Spleen (tissue), 7 donors: ENCODE data around the gene SCRN1.

ENCODE experiments used
- CTCF ChIP-seq, 11 experiments: fragments of 200-600 bp in 7 of 11; fragments of 450-650 bp in 4 of 11; sonication (generic) in 4 of 11; IDR thresholded peaks in 8 of 11; conservative IDR thresholded peaks in 3 of 11; 1 replicate in 7 of 11; 2 replicates in 4 of 11; pipeline versions ENCODE4 v1.4.0 to v1.8.0; 2016 to 2021; ENCODE audit warnings: antibody characterized with exemption in 11 of 11, inconsistent platforms in 4 of 11, mild to moderate bottlenecking in 1 of 11
- POLR2A ChIP-seq, 3 donors: fragments of 450-650 bp; IDR thresholded peaks; one replicate each; pipeline ENCODE4 v1.5.1; 2017; ENCODE audit warnings: antibody characterized with exemption in 3 of 3, mild to moderate bottlenecking in 1 of 3
- POLR2AphosphoS5 ChIP-seq, 3 donors: sonication (generic); formaldehyde crosslinking; IDR thresholded peaks; one replicate each; pipeline ENCODE4 v1.5.1; 2017; ENCODE audit warnings: antibody characterized with exemption in 3 of 3
- donor health status: DM: no; HTN: no; CAD: no; lungs with moderate emphysema.
- donor health status: DM: no; HTN: no; CAD: no.
- donor health status: DM: no; HTN: no; CAD: no.

GRCh38 chr7:30032310-30033125, 42.9 kb upstream of the SCRN1 start:
- no peak for TF ChIP-seq POLR2AphosphoS5 (IDR thresholded peaks at IDR 0.05)
- TF ChIP-seq CTCF (IDR thresholded peaks at IDR 0.05 in 8 of 11, conservative IDR thresholded peaks at IDR 0.05 in 3 of 11), result no peak
- no peak for TF ChIP-seq POLR2A (IDR thresholded peaks at IDR 0.05)
